SK-N-SH treated with all-trans-retinoic acid at 6 μM for 48 hours (cell line): Measurements from ENCODE around the gene FGD5.

Experiments
- ATAC-seq: fragments of 200-7000 bp; cut with Tn5 transposase; 3 replicates; pipeline ENCODE4 v1.9.1; 2020; ENCODE audit warnings: mild to moderate bottlenecking, moderate library complexity
- ARNTL ChIP-seq: fragments of 450-650 bp; formaldehyde crosslinking; IDR thresholded peaks from 2 replicates; pipeline ENCODE4 v1.5.0; 2020; ENCODE audit warnings: low read depth, mild to moderate bottlenecking, moderate library complexity, borderline replicate concordance
- BACH2 ChIP-seq: fragments of 250-450 bp; sonication (Bioruptor Pico); IDR thresholded peaks from 2 replicates; pipeline ENCODE4 v1.9.0; 2021; ENCODE audit warnings: mild to moderate bottlenecking, borderline replicate concordance
- CREB5 ChIP-seq: fragments of 250-450 bp; sonication (Bioruptor Pico); IDR thresholded peaks from 2 replicates; pipeline ENCODE4 v1.5.1; 2020; ENCODE audit warnings: low read depth, mild to moderate bottlenecking, moderate library complexity
- CSDC2 ChIP-seq: fragments of 250-450 bp; sonication (Bioruptor Pico); IDR thresholded peaks from 2 replicates; pipeline ENCODE4 v1.5.0; 2020; ENCODE audit warnings: mild to moderate bottlenecking, moderate library complexity
- CSRNP3 ChIP-seq: fragments of 250-450 bp; sonication (Bioruptor Pico); IDR thresholded peaks from 2 replicates; pipeline ENCODE4 v1.5.1; 2021; ENCODE audit warnings: mild to moderate bottlenecking, moderate library complexity
- ESRRG ChIP-seq: fragments of 250-450 bp; sonication (Bioruptor Pico); IDR thresholded peaks from 2 replicates; pipeline ENCODE4 v1.6.1; 2021; ENCODE audit warnings: mild to moderate bottlenecking
- GLIS3 ChIP-seq: fragments of 250-450 bp; sonication (Bioruptor Pico); IDR thresholded peaks from 2 replicates; pipeline ENCODE4 v1.5.0; 2020; ENCODE audit warnings: mild to moderate bottlenecking, moderate library complexity
- ISL1 ChIP-seq: fragments of 250-450 bp; sonication (Bioruptor Pico); IDR thresholded peaks from 2 replicates; pipeline ENCODE4 v2.1.2; 2022; ENCODE audit warnings: mild to moderate bottlenecking, moderate library complexity
- OSR1 ChIP-seq: fragments of 250-450 bp; sonication (Bioruptor Pico); IDR thresholded peaks from 2 replicates; pipeline ENCODE4 v1.8.0; 2022; ENCODE audit warnings: moderate library complexity, mild to moderate bottlenecking, inconsistent platforms
- PATZ1 ChIP-seq: fragments of 250-450 bp; sonication (Bioruptor Pico); IDR thresholded peaks from 2 replicates; pipeline ENCODE4 v1.8.0; 2020; ENCODE audit warnings: mild to moderate bottlenecking, moderate library complexity, borderline replicate concordance
- RARB ChIP-seq: fragments of 250-450 bp; sonication (Bioruptor Pico); IDR thresholded peaks from 2 replicates; pipeline ENCODE4 v1.8.0; 2021; ENCODE audit warnings: mild to moderate bottlenecking, moderate library complexity
- SNAI2 ChIP-seq: fragments of 250-450 bp; sonication (Bioruptor Pico); IDR thresholded peaks from 2 replicates; pipeline ENCODE4 v1.5.0; 2020; ENCODE audit warnings: mild to moderate bottlenecking, moderate library complexity
- TCF4 ChIP-seq: fragments of 250-450 bp; sonication (Bioruptor Pico); IDR thresholded peaks from 2 replicates; pipeline ENCODE4 v1.8.0; 2021; ENCODE audit warnings: mild to moderate bottlenecking, moderate library complexity, borderline replicate concordance
- TOX ChIP-seq: fragments of 250-450 bp; sonication (Bioruptor Pico); IDR thresholded peaks from 2 replicates; pipeline ENCODE4 v1.8.0; 2021; ENCODE audit warnings: mild to moderate bottlenecking, moderate library complexity, borderline replicate concordance
- ZC3H10 ChIP-seq: fragments of 250-450 bp; sonication (Bioruptor Pico); IDR thresholded peaks from 2 replicates; pipeline ENCODE4 v1.5.1; 2021; ENCODE audit warnings: mild to moderate bottlenecking, moderate library complexity
- ZFP3 ChIP-seq: fragments of 250-450 bp; sonication (Bioruptor Pico); IDR thresholded peaks from 2 replicates; pipeline ENCODE4 v1.5.0; 2020; ENCODE audit warnings: mild to moderate bottlenecking, moderate library complexity
- ZFP30 ChIP-seq: fragments of 450-650 bp; formaldehyde crosslinking; IDR thresholded peaks from 2 replicates; pipeline ENCODE4 v1.5.0; 2022; ENCODE audit warnings: mild to moderate bottlenecking, moderate library complexity
- ZNF565 ChIP-seq: fragments of 450-650 bp; formaldehyde crosslinking; conservative IDR thresholded peaks from 2 replicates; pipeline ENCODE4 v1.5.0; 2020; ENCODE audit warnings: low read depth, mild to moderate bottlenecking, moderate library complexity
- ZNF70 ChIP-seq: fragments of 450-650 bp; formaldehyde crosslinking; IDR thresholded peaks from 2 replicates; pipeline ENCODE4 v1.5.0; 2020; ENCODE audit warnings: mild to moderate bottlenecking, moderate library complexity
- ZNF8 ChIP-seq: fragments of 450-650 bp; formaldehyde crosslinking; IDR thresholded peaks from 2 replicates; pipeline ENCODE4 v1.5.0; 2020; ENCODE audit warnings: mild to moderate bottlenecking, moderate library complexity

FGD5 gene

GRCh38 chr3:14880447-14881106 is 61.8 kb downstream of the FGD5 start:
- no peak for ATAC-seq
- TF ChIP-seq ZFP3 (CRISPR knock-in tag) (no peak), ZNF565 (CRISPR knock-in tag) (no peak), TOX (CRISPR knock-in tag) (no peak), CREB5 (CRISPR knock-in tag) (no peak), PATZ1 (CRISPR knock-in tag) (no peak)

- no peak for ATAC-seq
- no peak for TF ChIP-seq RARB (CRISPR knock-in tag)
- no peak for TF ChIP-seq SNAI2
- TF ChIP-seq ZNF565 (CRISPR knock-in tag): no peak
- TF ChIP-seq CREB5 (CRISPR knock-in tag): no peak
Measured at GRCh38 chr3:14883226-14883625, 64.5 kb downstream of the FGD5 start.

GRCh38 chr3:14884665-14885064 is 65.9 kb downstream of the FGD5 start:
- TF ChIP-seq ZC3H10 (CRISPR knock-in tag): no peak
- no peak for TF ChIP-seq ZFP30 (CRISPR knock-in tag)
- TF ChIP-seq ZNF70 (CRISPR knock-in tag): no peak
- TF ChIP-seq TCF4 (CRISPR knock-in tag): no peak
- no peak for TF ChIP-seq OSR1 (CRISPR knock-in tag)
- TF ChIP-seq ZNF565 (CRISPR knock-in tag): no peak
- TF ChIP-seq CSDC2 (CRISPR knock-in tag): no peak
- no peak for TF ChIP-seq RARB (CRISPR knock-in tag)
- TF ChIP-seq ZFP3 (CRISPR knock-in tag): no peak
- TF ChIP-seq ZNF8 (CRISPR knock-in tag): no peak
- TF ChIP-seq BACH2: no peak
- TF ChIP-seq PATZ1 (CRISPR knock-in tag): no peak
- ATAC-seq: no peak

GRCh38 chr3:14885307-14885706 is 66.5 kb downstream of the FGD5 start:
- no peak for ATAC-seq
- TF ChIP-seq ZNF70 (CRISPR knock-in tag) (no peak), PATZ1 (CRISPR knock-in tag) (no peak), OSR1 (CRISPR knock-in tag) (no peak), TOX (CRISPR knock-in tag) (no peak), ISL1 (no peak)
- TF ChIP-seq, all 23 proteins: peak for 0

GRCh38 chr3:14886101-14886500 is 67.3 kb downstream of the FGD5 start:
- no peak for TF ChIP-seq ARNTL (CRISPR knock-in tag)
- TF ChIP-seq ESRRG (CRISPR knock-in tag): no peak
- TF ChIP-seq RARB (CRISPR knock-in tag): no peak
- no peak for TF ChIP-seq TCF4 (CRISPR knock-in tag)
- TF ChIP-seq ZFP30 (CRISPR knock-in tag): no peak
- TF ChIP-seq ZC3H10 (CRISPR knock-in tag): no peak
- no peak for TF ChIP-seq ZNF8 (CRISPR knock-in tag)
- TF ChIP-seq OSR1 (CRISPR knock-in tag): no peak
- no peak for TF ChIP-seq CSRNP3 (CRISPR knock-in tag)
- TF ChIP-seq SNAI2: no peak
- no peak for TF ChIP-seq ISL1
- no peak for TF ChIP-seq TOX (CRISPR knock-in tag)
- TF ChIP-seq ZNF70 (CRISPR knock-in tag): no peak
- no peak for TF ChIP-seq ZNF565 (CRISPR knock-in tag)
- no peak for TF ChIP-seq BACH2
- no peak for TF ChIP-seq CREB5 (CRISPR knock-in tag)
- no peak for TF ChIP-seq CSDC2 (CRISPR knock-in tag)
- no peak for TF ChIP-seq ZFP3 (CRISPR knock-in tag)
- no peak for TF ChIP-seq GLIS3 (CRISPR knock-in tag)
- no peak for ATAC-seq
